ENCODE results near the gene EIF4E1B. TPM values are rescaled to one million over a fixed set of nuclear protein-coding genes. Genes with fewer than 3 reads are reported as not detected.

Gene EIF4E1B
- polyA plus RNA-seq, 2 of the 4 experiments (the other 2 are of a cell fraction) = not detected

DNA sequence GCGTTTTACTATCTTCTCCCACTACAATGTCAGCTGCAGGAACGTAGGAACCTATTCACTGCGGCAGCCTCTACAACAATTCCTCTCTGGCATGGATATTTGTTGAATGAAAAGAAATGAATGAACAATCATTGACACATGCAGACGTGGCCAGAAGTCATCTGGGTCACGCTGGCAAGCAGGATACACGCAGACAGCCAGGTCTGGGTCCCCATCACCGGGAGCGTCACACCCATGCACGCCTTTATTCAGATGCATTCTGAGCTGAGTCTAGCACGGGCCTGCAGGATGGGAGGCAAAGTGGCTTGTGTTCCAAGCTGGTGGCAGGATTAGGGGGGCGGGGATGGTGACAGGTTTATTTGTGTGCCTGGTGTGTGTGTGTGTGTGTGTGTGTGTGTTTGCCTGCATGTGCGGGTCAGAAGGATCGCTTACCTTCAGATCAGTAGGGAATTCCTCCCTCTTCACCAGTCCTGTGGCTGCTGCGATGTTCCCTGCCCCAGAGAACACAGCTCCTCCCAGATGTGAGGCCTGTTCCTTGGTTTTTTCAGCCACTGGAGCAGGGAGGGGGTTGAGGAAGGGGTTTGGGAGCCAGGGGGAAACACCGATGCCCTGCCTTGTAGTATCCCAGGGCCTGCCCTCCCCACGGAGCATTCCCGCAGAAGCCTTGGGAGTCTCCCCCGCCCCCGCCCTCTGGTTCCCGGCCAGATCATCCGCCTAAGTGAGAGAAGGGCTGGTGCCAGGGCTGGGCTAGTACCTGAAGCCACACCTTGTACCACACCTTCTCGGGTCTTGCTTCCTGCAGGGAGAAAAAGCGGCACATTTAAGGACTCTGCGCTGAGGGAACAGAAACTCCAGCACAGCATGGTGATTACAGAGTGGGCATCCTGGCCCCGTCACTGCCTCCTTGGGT is 4.3 kb upstream of the EIF4E1B start (continued):
- TF ChIP-seq ZC3H11A (IDR thresholded peaks at IDR 0.05) = no peak

DNA sequence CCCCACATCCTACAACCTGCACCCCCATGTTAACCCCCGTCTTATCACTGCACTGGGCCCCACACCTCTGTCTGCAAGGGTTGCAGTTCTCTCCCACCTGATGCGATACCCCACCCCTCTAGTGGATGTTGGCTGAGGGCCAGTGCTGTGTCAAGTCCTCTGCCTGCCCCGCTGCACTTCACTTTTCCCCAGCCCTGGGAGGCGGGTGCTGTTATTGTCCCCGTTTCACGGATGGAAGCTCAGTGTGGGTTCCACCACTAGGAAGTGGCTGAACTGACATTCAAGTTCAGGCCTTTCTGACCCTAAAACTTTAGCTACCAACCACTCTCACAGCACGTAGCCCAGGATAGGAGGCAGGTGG is 3.6 kb upstream of the EIF4E1B start:
- no peak overlapping the region for H3K27ac ChIP-seq
- DNase-seq (ENCODE audit: low read depth in 1 of 2, low spot score in 1 of 2) (no peak), ATAC-seq (no peak), FAIRE-seq (no peak)
- H3K9me3 ChIP-seq = no peaks in the 10 kb centered on the region
- 80% methylated on average over 7 of the region's 7 CpGs for WGBS (ENCODE audit: missing lambda C conversion rate)
- no peak overlapping the region for H3K4me2 ChIP-seq
- CTCF ChIA-PET = interaction anchor here (1.1 kb wide), 1 partner anchor 21 kb away, joined by 4 read pairs; the partner anchor contains the start of gene TSPAN17
- POLR2A ChIA-PET = no interaction called here
- TF ChIP-seq, protein P1, sequence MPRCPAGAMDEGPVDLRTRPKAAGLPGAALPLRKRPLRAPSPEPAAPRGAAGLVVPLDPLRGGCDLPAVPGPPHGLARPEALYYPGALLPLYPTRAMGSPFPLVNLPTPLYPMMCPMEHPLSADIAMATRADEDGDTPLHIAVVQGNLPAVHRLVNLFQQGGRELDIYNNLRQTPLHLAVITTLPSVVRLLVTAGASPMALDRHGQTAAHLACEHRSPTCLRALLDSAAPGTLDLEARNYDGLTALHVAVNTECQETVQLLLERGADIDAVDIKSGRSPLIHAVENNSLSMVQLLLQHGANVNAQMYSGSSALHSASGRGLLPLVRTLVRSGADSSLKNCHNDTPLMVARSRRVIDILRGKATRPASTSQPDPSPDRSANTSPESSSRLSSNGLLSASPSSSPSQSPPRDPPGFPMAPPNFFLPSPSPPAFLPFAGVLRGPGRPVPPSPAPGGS (IDR thresholded peaks at IDR 0.05) = no peak
- no peak for TF ChIP-seq CBX8 (IDR thresholded peaks at IDR 0.05)
- TF ChIP-seq HOXB5 (CRISPR knock-in tag; IDR thresholded peaks at IDR 0.05) = no peak
- no peak for TF ChIP-seq BHLHE40 (IDR thresholded peaks at IDR 0.05; ENCODE audit: low read depth, low read length)
- no peak for TF ChIP-seq RCOR1 (IDR thresholded peaks at IDR 0.05; ENCODE audit: low read depth, low read length)
- no peak for TF ChIP-seq ZSCAN20 (CRISPR knock-in tag; IDR thresholded peaks at IDR 0.05)
- no peak for TF ChIP-seq JUN (IDR thresholded peaks at IDR 0.05)
- TF ChIP-seq HEYL (CRISPR knock-in tag; IDR thresholded peaks at IDR 0.05) = no peak
- TF ChIP-seq FOSL2 (IDR thresholded peaks at IDR 0.05) = no peak
- no peak for TF ChIP-seq FOSL2 (CRISPR knock-in tag; IDR thresholded peaks at IDR 0.05)
- TF ChIP-seq KDM5A (IDR thresholded peaks at IDR 0.05) = no peak
- no peak for TF ChIP-seq ZC3H11A (IDR thresholded peaks at IDR 0.05)
- H3K4me1 ChIP-seq = peaks cover 8% of the 10 kb centered on the region; the same call in 1 of the 3 replicates
- no peak overlapping the region for H3K4me3 ChIP-seq

DNA sequence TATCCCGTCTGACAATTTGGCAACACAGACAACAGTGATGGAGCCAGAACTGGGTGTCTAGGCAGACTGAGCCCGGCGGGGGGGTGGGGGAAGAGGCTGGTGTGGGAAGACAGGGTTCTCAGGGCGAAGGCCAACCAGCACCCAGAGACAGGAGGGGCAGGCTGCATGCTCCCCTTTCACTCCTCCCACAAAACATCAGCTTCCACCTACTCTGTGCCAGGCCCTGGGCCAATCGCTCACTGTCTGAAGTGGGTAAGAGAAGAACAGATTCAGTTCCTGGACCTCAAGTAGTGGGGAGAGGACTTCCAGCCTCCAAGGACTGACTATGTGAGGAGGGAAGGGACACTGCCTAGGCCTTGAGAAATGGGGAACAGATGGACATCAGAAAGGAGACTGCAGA is 2.9 kb upstream of the EIF4E1B start:
- CTCF ChIA-PET = no interaction called here
- Histone ChIP-seq H3K9me3 (no peaks in the 10 kb centered on the region), H3K4me3 (no peak overlapping the region), H3K4me2 (no peak overlapping the region), H3K4me1 (peaks cover 8% of the 10 kb centered on the region; the same call in 1 of the 3 replicates), H3K27ac (no peak overlapping the region)
- FAIRE-seq = no peak
- no peak for DNase-seq (ENCODE audit: low read depth in 1 of 2, low spot score in 1 of 2)
- ATAC-seq = no peak
- WGBS (ENCODE audit: missing lambda C conversion rate) = 65% methylated on average over 5 of the region's 5 CpGs
- POLR2A ChIA-PET = no interaction called here
- TF ChIP-seq POLR2AphosphoS2 (conservative IDR thresholded peaks at IDR 0.05; ENCODE audit: low read length) (no peak), TFCP2L1 (CRISPR knock-in tag; IDR thresholded peaks at IDR 0.05) (no peak), CBX8 (IDR thresholded peaks at IDR 0.05) (no peak)

DNA sequence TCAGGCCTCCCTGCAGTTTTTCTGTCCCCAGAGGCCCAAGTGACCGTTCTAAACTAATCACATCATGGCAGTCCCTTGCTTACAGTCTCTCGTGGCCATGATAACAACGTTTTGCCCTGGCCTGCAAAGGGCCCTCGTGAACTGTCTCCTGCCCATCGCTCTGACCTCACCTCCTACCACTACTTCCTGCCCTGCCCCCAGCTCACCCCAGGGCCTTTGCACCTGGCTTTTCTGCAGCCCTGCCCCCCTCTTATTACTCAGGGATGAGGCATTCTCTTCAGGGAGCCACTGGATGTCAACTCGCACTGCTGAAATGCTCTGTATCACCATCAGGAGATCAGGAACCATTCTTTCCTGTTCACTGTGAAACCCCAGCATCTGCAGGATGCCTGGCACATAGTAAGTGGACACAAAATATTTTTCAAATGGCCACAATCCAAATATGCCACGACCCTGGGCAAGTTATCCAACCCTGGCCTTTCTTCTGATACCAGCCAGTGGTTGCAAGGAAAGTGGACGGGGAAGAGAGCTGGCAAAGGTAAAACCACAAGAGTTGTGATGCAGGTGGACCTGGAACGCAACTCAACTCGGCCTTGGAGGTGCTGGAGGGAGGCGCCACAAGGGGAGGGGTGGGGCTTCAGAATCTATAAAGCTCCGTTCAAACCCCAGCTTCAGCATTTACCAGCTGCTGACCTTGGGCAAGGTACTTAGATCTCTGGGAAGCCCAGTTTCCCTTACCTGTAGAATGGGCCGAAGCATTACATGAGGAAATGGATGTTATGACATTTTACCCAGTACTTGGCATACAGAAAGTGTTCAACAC is 1.9 kb upstream of the EIF4E1B start:
- Histone ChIP-seq H3K4me1 (peaks cover 8% of the 10 kb centered on the region; the same call in 1 of the 3 replicates), H3K9me3 (no peaks in the 10 kb centered on the region), H3K27ac (no peak overlapping the region), H3K4me3 (no peak overlapping the region), H3K4me2 (no peak overlapping the region)
- no peak for ATAC-seq
- TF ChIP-seq CEBPB (IDR thresholded peaks at IDR 0.05) = no peak
- TF ChIP-seq EHF (CRISPR knock-in tag; IDR thresholded peaks at IDR 0.05) = no peak
- no peak for TF ChIP-seq EHMT2 (IDR thresholded peaks at IDR 0.05; ENCODE audit: low read depth)
- no peak for TF ChIP-seq HOXB5 (CRISPR knock-in tag; IDR thresholded peaks at IDR 0.05)
- TF ChIP-seq NR3C1 (IDR thresholded peaks at IDR 0.05) = no peak
- no peak for TF ChIP-seq MAFK (IDR thresholded peaks at IDR 0.05; ENCODE audit: partially characterized antibody)
- no peak for TF ChIP-seq FOSL2 (IDR thresholded peaks at IDR 0.05)
- TF ChIP-seq FOSL2 (CRISPR knock-in tag; IDR thresholded peaks at IDR 0.05) = no peak
- no peak for TF ChIP-seq HEYL (CRISPR knock-in tag; IDR thresholded peaks at IDR 0.05)
- TF ChIP-seq RCOR1 (IDR thresholded peaks at IDR 0.05; ENCODE audit: low read depth, low read length) = no peak
- no peak for TF ChIP-seq RNF2 (IDR thresholded peaks at IDR 0.05; ENCODE audit: borderline replicate concordance, low read depth)
- TF ChIP-seq, protein P2, sequence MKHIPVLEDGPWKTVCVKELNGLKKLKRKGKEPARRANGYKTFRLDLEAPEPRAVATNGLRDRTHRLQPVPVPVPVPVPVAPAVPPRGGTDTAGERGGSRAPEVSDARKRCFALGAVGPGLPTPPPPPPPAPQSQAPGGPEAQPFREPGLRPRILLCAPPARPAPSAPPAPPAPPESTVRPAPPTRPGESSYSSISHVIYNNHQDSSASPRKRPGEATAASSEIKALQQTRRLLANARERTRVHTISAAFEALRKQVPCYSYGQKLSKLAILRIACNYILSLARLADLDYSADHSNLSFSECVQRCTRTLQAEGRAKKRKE (CRISPR knock-in tag; IDR thresholded peaks at IDR 0.05; ENCODE audit: low read depth) = no peak
- no peak for TF ChIP-seq CBX2 (IDR thresholded peaks at IDR 0.05; ENCODE audit: borderline replicate concordance, low read depth)
- no peak for TF ChIP-seq EP300 (IDR thresholded peaks at IDR 0.05)
- no peak for TF ChIP-seq HDAC2 (IDR thresholded peaks at IDR 0.05)
- no peak for TF ChIP-seq TP53 (CRISPR knock-in tag; IDR thresholded peaks at IDR 0.05)
- no peak for TF ChIP-seq SREBF2 (IDR thresholded peaks at IDR 0.05)
- no peak for TF ChIP-seq MYC (IDR thresholded peaks at IDR 0.05; ENCODE audit: borderline replicate concordance, low read length)
- no peak for TF ChIP-seq FOSB (CRISPR knock-in tag; IDR thresholded peaks at IDR 0.05)
- ChIA-PET CTCF (interaction anchor here (0.7 to 2.5 kb wide), 3 partner anchors 7 to 32 kb away, joined by 4 to 11 read pairs (median 7); no protein-coding TSS in a partner anchor), POLR2A (no interaction called here)
- FAIRE-seq = no peak
- 71% methylated on average over 13 of the region's 13 CpGs for WGBS (ENCODE audit: missing lambda C conversion rate)
- no peak for DNase-seq (ENCODE audit: low read depth in 1 of 2, low spot score in 1 of 2)
